ENCODE results near the gene WDR46. TPM values are rescaled to one million over a fixed set of nuclear protein-coding genes. Genes with fewer than 3 reads are reported as not detected.

The WDR46 gene
- total and polyA plus RNA-seq, 2 of the 13 experiments (the other 11 are each of a cell fraction or from before 2014, with no cell fraction given): 47.4 to 105 TPM

GRCh38 chr6:33276864-33277662 lies 12.0 kb downstream of the WDR46 start, which contains the start of gene B3GALT4 (continued):
- peak; percentile 45 for TF ChIP-seq HNRNPK (IDR thresholded peaks at IDR 0.05; ENCODE audit: low read depth, low read length, poor library complexity, severe bottlenecking)
- no peak for TF ChIP-seq MAF1 (CRISPR knock-in tag; IDR thresholded peaks at IDR 0.05; ENCODE audit: borderline replicate concordance)
- peak; percentile 72 for TF ChIP-seq U2AF1 (optimal IDR thresholded peaks at IDR 0.05; ENCODE audit: low read depth, low read length)
- TF ChIP-seq RAD21 (CRISPR knock-in tag; IDR thresholded peaks at IDR 0.05): peak; percentile 66
- no peak for TF ChIP-seq GMEB2 (CRISPR knock-in tag; IDR thresholded peaks at IDR 0.05; ENCODE audit: low read depth)
- peak; percentile 80 for TF ChIP-seq AKAP8 (CRISPR knock-in tag; IDR thresholded peaks at IDR 0.05)
- TF ChIP-seq DR1 (CRISPR knock-in tag; IDR thresholded peaks at IDR 0.05): no peak
- TF ChIP-seq AHDC1 (CRISPR knock-in tag; IDR thresholded peaks at IDR 0.05; ENCODE audit: borderline replicate concordance): no peak
- TF ChIP-seq ZC3H13 (CRISPR knock-in tag; IDR thresholded peaks at IDR 0.05): peak; percentile 71
- TF ChIP-seq IRX3 (CRISPR knock-in tag; IDR thresholded peaks at IDR 0.05; ENCODE audit: borderline replicate concordance, low read depth): 0 out of 2 replicates have a peak, but pooled peaks have one; percentile 36
- no peak for TF ChIP-seq FOXO4 (CRISPR knock-in tag; conservative IDR thresholded peaks at IDR 0.05)
- no peak for TF ChIP-seq ZNF749 (CRISPR knock-in tag; IDR thresholded peaks at IDR 0.05; ENCODE audit: borderline replicate concordance)
